ENCODE data around the gene RGL4. TPM values are rescaled to one million over a fixed set of nuclear protein-coding genes. Genes with fewer than 3 reads are reported as not detected.

Gene RGL4
- total and polyA plus RNA-seq, 2 of the 8 experiments (the other 6 are each of a cell fraction or from before 2014, with no cell fraction given), result not detected

- Histone ChIP-seq H3K9ac (replicated peaks in 1 of 4; ENCODE audit: extremely low read depth in 1 of 4, low read depth in 3 of 4, low read length in 3 of 4) (no peak overlapping the region), H3K23me2 (ENCODE audit: low read depth, low read length) (no peaks in the 10 kb centered on the region), H3K56ac (replicated peaks; ENCODE audit: insufficient read length, low read depth, low read length) (no peak overlapping the region), H3K27me3 (replicated peaks in 1 of 4; ENCODE audit: control insufficient read depth in 3 of 4, extremely low read depth in 1 of 4, insufficient read depth in 3 of 4, low read length in 3 of 4) (no peaks in the 10 kb centered on the region), H2BK15ac (ENCODE audit: low read length) (no peak overlapping the region), H3K36me3 (ENCODE audit: control insufficient read depth in 2 of 4, insufficient read depth in 4 of 4, low read length in 3 of 4) (no peaks in the 10 kb centered on the region), H4K20me1 (replicated peaks in 1 of 2; ENCODE audit: control insufficient read depth in 1 of 2, insufficient read depth in 2 of 2, low read length in 2 of 2) (no peaks in the 10 kb centered on the region), H3K4me2 (ENCODE audit: insufficient read depth in 1 of 2, low read depth in 2 of 2, low read length in 2 of 2) (no peak overlapping the region), H3K4ac (replicated peaks; ENCODE audit: insufficient read length, low read depth, low read length) (no peak overlapping the region), H2BK120ac (replicated peaks; ENCODE audit: low read depth, low read length) (no peak overlapping the region), H3K79me1 (ENCODE audit: low read depth, low read length) (no peaks in the 10 kb centered on the region), H3K23ac (ENCODE audit: insufficient read length) (no peak overlapping the region), H2BK20ac (ENCODE audit: low read length) (no peak overlapping the region), H3K9me3 (ENCODE audit: insufficient read depth in 2 of 2, low read depth in 1 of 2, low read length in 1 of 2) (no peaks in the 10 kb centered on the region), H3K4me3 (ENCODE audit: extremely low read depth in 1 of 4, insufficient read depth in 2 of 4, low read depth in 3 of 4, low read length in 4 of 4) (no peak overlapping the region), H2AFZ (ENCODE audit: low read length) (no peak overlapping the region), H3K4me1 (replicated peaks in 1 of 4; ENCODE audit: control insufficient read depth in 3 of 4, insufficient read depth in 4 of 4, low read length in 3 of 4) (no peaks in the 10 kb centered on the region), H2AK5ac (ENCODE audit: low read depth, low read length) (no peak overlapping the region), H3K18ac (ENCODE audit: extremely low read depth, low read length) (no peak overlapping the region), H4K91ac (replicated peaks; ENCODE audit: insufficient read length, low read length) (no peak overlapping the region), H3K14ac (ENCODE audit: insufficient read length) (no peak overlapping the region), H3K27ac (ENCODE audit: low read depth, low read length) (no peak overlapping the region), H2BK12ac (ENCODE audit: low read depth, low read length) (no peak overlapping the region), H4K5ac (ENCODE audit: insufficient read length, low read depth, low read length) (no peak overlapping the region), H2BK5ac (ENCODE audit: low read depth, low read length) (no peak overlapping the region), H4K8ac (ENCODE audit: extremely low read depth, insufficient read depth, low read length) (no peak overlapping the region), H3K79me2 (ENCODE audit: control insufficient read depth in 1 of 2, insufficient read depth in 2 of 2, low read length in 2 of 2) (no peaks in the 10 kb centered on the region)
- FAIRE-seq, result no peak
- 92% methylated on average over 2 of the region's 2 CpGs; no CpG with 5 or more reads in 1 of the 2 experiments for WGBS, 2 experiments (ENCODE audit: extremely low coverage in 1 of 2, insufficient coverage in 1 of 2, insufficient read length in 1 of 2, insufficient replicate concordance in 2 of 2, low coverage in 1 of 2, low lambda C conversion rate in 2 of 2, missing lambda C conversion rate in 1 of 2)
- ChIA-PET CTCF (ENCODE audit: partially characterized antibody) (interaction anchor here (0.6 to 1.4 kb wide), 4 partner anchors 9 to 1503 kb away, joined by 3 to 5 read pairs (median 4); no protein-coding TSS in a partner anchor), POLR2A (ENCODE audit: partially characterized antibody) (no interaction called here)
- DNase-seq (ENCODE audit: low read depth in 1 of 2, low spot score in 2 of 2), result no peak
- TF ChIP-seq KDM4A (IDR thresholded peaks at IDR 0.05; ENCODE audit: low read depth, low read length, severe bottlenecking) (no peak), HDAC6 (IDR thresholded peaks at IDR 0.05; ENCODE audit: low read depth, low read length) (no peak), GABPA (IDR thresholded peaks at IDR 0.05; ENCODE audit: borderline replicate concordance, insufficient read depth, low read length) (no peak), JUN (IDR thresholded peaks at IDR 0.05; ENCODE audit: low read depth, low read length) (no peak), SUZ12 (IDR thresholded peaks at IDR 0.05; ENCODE audit: low read length) (no peak), SIRT6 (IDR thresholded peaks at IDR 0.05; ENCODE audit: low read length) (no peak), RNF2 (IDR thresholded peaks at IDR 0.05; ENCODE audit: borderline replicate concordance, low read depth, low read length, missing control alignments, poor library complexity, severe bottlenecking) (no peak), POLR2AphosphoS5 (IDR thresholded peaks at IDR 0.05; ENCODE audit: low read depth, low read length) (no peak), MAFK (IDR thresholded peaks at IDR 0.05; ENCODE audit: low read depth, low read length) (no peak), RFX5 (IDR thresholded peaks at IDR 0.05; ENCODE audit: borderline replicate concordance, low read depth, low read length) (no peak), PHF8 (conservative IDR thresholded peaks at IDR 0.05; ENCODE audit: low read depth, low read length) (no peak), NANOG (IDR thresholded peaks at IDR 0.05; ENCODE audit: insufficient read depth, low read depth, low read length, poor library complexity, severe bottlenecking) (no peak), SP4 (IDR thresholded peaks at IDR 0.05; ENCODE audit: low read length) (no peak), CHD2 (IDR thresholded peaks at IDR 0.05; ENCODE audit: low read length) (no peak), BRCA1 (IDR thresholded peaks at IDR 0.05; ENCODE audit: low read depth, low read length) (no peak), SRF (IDR thresholded peaks at IDR 0.05; ENCODE audit: low read depth, low read length) (no peak)
Measured at GRCh38 chr22:23722724-23723123, 31.9 kb downstream of the RGL4 start.

Data from H1 (cell line).